Fibroblast of lung (primary cell): Measurements from ENCODE around the gene ARHGAP44.

Experiments
- CTCF ChIP-seq, 2 donors: IDR thresholded peaks in 1 of 2; conservative IDR thresholded peaks in 1 of 2; 1 replicate in 1 of 2; 2 replicates in 1 of 2; pipeline ENCODE4 v1.5.1; 2011 to 2012; ENCODE audit warnings: low read length in 2 of 2, control low read depth in 1 of 2, inconsistent platforms in 1 of 2, low read depth in 1 of 2, mild to moderate bottlenecking in 1 of 2
- EZH2 ChIP-seq: IDR thresholded peaks from 2 replicates; pipeline ENCODE4 v1.5.1; 2012; ENCODE audit warnings: low read length, control low read depth, mild to moderate bottlenecking; ENCODE audit errors: missing control alignments

GRCh38 chr17:12940699-12941098 is 151.4 kb downstream of the ARHGAP44 start:
- TF ChIP-seq CTCF (conservative IDR thresholded peaks at IDR 0.05 in 1 of 2, IDR thresholded peaks at IDR 0.05 in 1 of 2; ENCODE audit: low read depth in 1 of 2, low read length in 2 of 2) (no peak), EZH2 (no peak)
